Measurements from ENCODE around the gene U2AF2. TPM values are rescaled to one million over a fixed set of nuclear protein-coding genes. Genes with fewer than 3 reads are reported as not detected.

U2AF2 gene
- total and polyA plus RNA-seq, 9 of the 15 experiments (the other 6 are each of a cell fraction or from before 2014, with no cell fraction given), result 3.0 to 331 (median 157) TPM

- no peak for TF ChIP-seq ZNF518B (CRISPR knock-in tag; IDR thresholded peaks at IDR 0.05)
- TF ChIP-seq AFF1 (IDR thresholded peaks at IDR 0.05; ENCODE audit: low read depth in 1 of 2, partially characterized antibody in 2 of 2), result no peak
- TF ChIP-seq ZNF445 (CRISPR knock-in tag; IDR thresholded peaks at IDR 0.05; ENCODE audit: low read depth), result no peak
- peak; percentile 62 to 76 for TF ChIP-seq MAZ (CRISPR knock-in tag; conservative IDR thresholded peaks at IDR 0.05 in 1 of 2, IDR thresholded peaks at IDR 0.05 in 1 of 2)
- TF ChIP-seq ETV1 (tag; conservative IDR thresholded peaks at IDR 0.05; ENCODE audit: low read depth), result no peak
- TF ChIP-seq TCF7 (IDR thresholded peaks at IDR 0.05; ENCODE audit: borderline replicate concordance), result 0 out of 2 replicates have a peak, but pooled peaks have one; percentile 15
- TF ChIP-seq ZNF76 (CRISPR knock-in tag; IDR thresholded peaks at IDR 0.05; ENCODE audit: borderline replicate concordance), result peak; percentile 91; the same call in 1 of the 2 replicates
- TF ChIP-seq MCM5 (IDR thresholded peaks at IDR 0.05; ENCODE audit: low read depth), result no peak
- TF ChIP-seq MEF2A (IDR thresholded peaks at IDR 0.05; ENCODE audit: control insufficient read depth, low read depth, low read length), result no peak
- TF ChIP-seq IRF9 (tag; IDR thresholded peaks at IDR 0.05), result no peak
- no peak for TF ChIP-seq PRPF4 (IDR thresholded peaks at IDR 0.05; ENCODE audit: insufficient read depth, low read depth, low read length, poor library complexity, severe bottlenecking)
- peak; percentile 67; the same call in 1 of the 2 replicates for TF ChIP-seq ZFP91 (CRISPR knock-in tag; IDR thresholded peaks at IDR 0.05)
Measured at GRCh38 chr19:55640043-55640576, 14.7 kb upstream of the U2AF2 start (continued).

Data from K562 (cell line).